Osteoblast (primary cell): ENCODE measurements around the gene ZNF750. TPM values are rescaled to one million over a fixed set of nuclear protein-coding genes. Genes with fewer than 3 reads are reported as not detected.

Experiments used
- DNase-seq: peaks from one replicate; pipeline ENCODE4 v3.0.0; 2011; ENCODE audit warnings: low spot score, mixed read lengths; ENCODE audit not compliant: insufficient read length; ENCODE audit errors: missing footprints
- H2AFZ ChIP-seq: 2 replicates; pipeline ENCODE4 v1.6.0; 2011; ENCODE audit warnings: mild to moderate bottlenecking, low read length
- H3K27ac ChIP-seq: 2 replicates; pipeline ENCODE4 v1.5.1; 2011; ENCODE audit warnings: mild to moderate bottlenecking, low read depth, low read length, moderate library complexity
- H3K27me3 ChIP-seq: 2 replicates; pipeline ENCODE4 v1.6.0; 2012; ENCODE audit warnings: mild to moderate bottlenecking, control low read depth, inconsistent platforms, low read length, moderate library complexity; ENCODE audit not compliant: insufficient read depth
- H3K36me3 ChIP-seq: 2 replicates; pipeline ENCODE4 v1.5.1; 2011; ENCODE audit warnings: mild to moderate bottlenecking, low read length, control low read depth, moderate library complexity; ENCODE audit not compliant: insufficient read depth
- H3K4me1 ChIP-seq: 2 replicates; pipeline ENCODE4 v1.5.1; 2011; ENCODE audit warnings: mild to moderate bottlenecking, low read length, control low read depth, moderate library complexity; ENCODE audit not compliant: insufficient read depth
- H3K4me2 ChIP-seq: 2 replicates; pipeline ENCODE4 v1.6.0; 2011; ENCODE audit warnings: mild to moderate bottlenecking, low read length; ENCODE audit not compliant: insufficient read depth
- H3K4me3 ChIP-seq: fragments of 200-600 bp; sonication (generic); 3 replicates; pipeline ENCODE4 v1.5.1; 2012; ENCODE audit warnings: mild to moderate bottlenecking, low read length, inconsistent platforms; ENCODE audit not compliant: insufficient read depth
- H3K79me2 ChIP-seq: 2 replicates; pipeline ENCODE4 v1.6.0; 2012; ENCODE audit warnings: mild to moderate bottlenecking, low read length, control low read depth, inconsistent platforms; ENCODE audit not compliant: insufficient read depth
- H3K9me3 ChIP-seq: 2 replicates; pipeline ENCODE4 v1.5.1; 2011; ENCODE audit warnings: low read depth, low read length, control low read depth
- H4K20me1 ChIP-seq: 2 replicates; pipeline ENCODE4 v1.6.0; 2012; ENCODE audit warnings: mild to moderate bottlenecking, low read length, control low read depth; ENCODE audit not compliant: insufficient read depth
- total RNA-seq: library from RNA; depleted of rRNA; stranded (reverse); fragments of >200 nt; gene quantifications from 2 replicates; pipeline ENCODE4 v1.2.3, GENCODE V29; 2012
- TF ChIP-seq, protein P1 (sequence below): IDR thresholded peaks from 2 replicates; pipeline ENCODE4 v1.5.1; 2011; ENCODE audit warnings: mild to moderate bottlenecking, low read depth, low read length, moderate library complexity; ENCODE audit errors: extremely low read depth

The ZNF750 gene
- total RNA-seq, 1 donor, result not detected

DNA sequence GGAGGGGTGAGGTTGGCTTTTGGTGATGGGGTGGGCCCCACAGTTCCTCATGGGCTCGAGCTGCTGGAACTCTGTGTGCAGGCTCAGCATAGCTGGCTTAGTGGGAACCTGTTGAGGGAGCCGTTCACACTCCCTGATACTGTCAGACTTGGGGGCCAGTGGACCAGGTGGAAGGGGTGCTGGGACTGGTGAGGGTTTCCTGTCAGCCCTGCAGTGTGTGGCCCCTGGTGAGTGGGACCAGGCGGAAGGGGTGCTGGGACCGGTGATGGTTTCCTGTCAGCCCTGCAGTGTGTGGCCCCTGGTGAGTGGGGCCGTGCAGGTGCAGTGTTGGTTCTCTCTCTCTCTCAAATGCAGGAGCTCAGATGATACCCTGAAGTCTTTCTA, 45.1 kb upstream of the ZNF750 start:
- Histone ChIP-seq H3K27ac (no peak overlapping the region), H3K9me3 (no peaks in the 10 kb centered on the region), H3K27me3 (no peaks in the 10 kb centered on the region), H3K4me1 (peaks cover 6% of the 10 kb centered on the region), H4K20me1 (no peaks in the 10 kb centered on the region), H3K4me2 (no peak overlapping the region), H3K36me3 (no peaks in the 10 kb centered on the region), H3K79me2 (peaks cover 18% of the 10 kb centered on the region), H2AFZ (no peak overlapping the region), H3K4me3 (no peak overlapping the region)
- TF ChIP-seq, protein P1, sequence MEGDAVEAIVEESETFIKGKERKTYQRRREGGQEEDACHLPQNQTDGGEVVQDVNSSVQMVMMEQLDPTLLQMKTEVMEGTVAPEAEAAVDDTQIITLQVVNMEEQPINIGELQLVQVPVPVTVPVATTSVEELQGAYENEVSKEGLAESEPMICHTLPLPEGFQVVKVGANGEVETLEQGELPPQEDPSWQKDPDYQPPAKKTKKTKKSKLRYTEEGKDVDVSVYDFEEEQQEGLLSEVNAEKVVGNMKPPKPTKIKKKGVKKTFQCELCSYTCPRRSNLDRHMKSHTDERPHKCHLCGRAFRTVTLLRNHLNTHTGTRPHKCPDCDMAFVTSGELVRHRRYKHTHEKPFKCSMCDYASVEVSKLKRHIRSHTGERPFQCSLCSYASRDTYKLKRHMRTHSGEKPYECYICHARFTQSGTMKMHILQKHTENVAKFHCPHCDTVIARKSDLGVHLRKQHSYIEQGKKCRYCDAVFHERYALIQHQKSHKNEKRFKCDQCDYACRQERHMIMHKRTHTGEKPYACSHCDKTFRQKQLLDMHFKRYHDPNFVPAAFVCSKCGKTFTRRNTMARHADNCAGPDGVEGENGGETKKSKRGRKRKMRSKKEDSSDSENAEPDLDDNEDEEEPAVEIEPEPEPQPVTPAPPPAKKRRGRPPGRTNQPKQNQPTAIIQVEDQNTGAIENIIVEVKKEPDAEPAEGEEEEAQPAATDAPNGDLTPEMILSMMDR, result no peak
- DNase-seq, result no peak

DNA sequence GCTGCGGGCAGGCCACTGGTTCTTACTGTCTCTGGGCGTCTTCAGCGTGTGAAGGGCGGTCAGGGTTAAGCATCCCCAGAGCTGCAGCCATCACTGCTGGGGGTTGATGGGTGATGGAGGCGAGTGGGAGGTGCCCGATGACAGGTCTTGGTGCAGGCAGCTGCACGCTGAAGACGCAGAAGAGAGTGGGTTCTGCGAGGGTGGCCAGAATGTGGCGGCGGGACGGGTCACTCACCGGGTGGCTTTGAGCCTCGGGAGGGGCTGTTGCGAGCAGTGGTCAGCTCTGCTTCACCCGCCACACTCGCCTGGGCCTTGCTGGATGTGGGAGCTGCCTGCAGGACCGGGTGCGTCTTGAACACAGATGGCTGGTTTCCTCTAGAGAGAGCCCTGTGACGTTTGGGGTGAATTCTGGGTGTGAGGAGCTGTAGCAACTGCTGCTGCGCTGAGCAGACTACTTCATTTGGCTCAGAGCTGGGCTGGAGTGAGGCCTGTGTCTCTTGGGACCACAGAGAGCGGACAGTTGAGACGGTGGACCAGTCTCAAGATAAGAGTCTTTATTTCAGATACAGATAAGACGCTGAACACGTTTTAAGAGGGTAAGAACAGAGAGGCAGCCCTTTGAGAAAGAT, 44.6 kb upstream of the ZNF750 start:
- Histone ChIP-seq H2AFZ (no peak overlapping the region), H3K4me2 (no peak overlapping the region), H4K20me1 (no peaks in the 10 kb centered on the region), H3K9me3 (no peaks in the 10 kb centered on the region), H3K27me3 (no peaks in the 10 kb centered on the region), H3K4me1 (peaks cover 6% of the 10 kb centered on the region), H3K4me3 (no peak overlapping the region), H3K27ac (no peak overlapping the region), H3K79me2 (peaks cover 19% of the 10 kb centered on the region), H3K36me3 (no peaks in the 10 kb centered on the region)
- TF ChIP-seq, protein P1, result no peak
- DNase-seq, result no peak

DNA sequence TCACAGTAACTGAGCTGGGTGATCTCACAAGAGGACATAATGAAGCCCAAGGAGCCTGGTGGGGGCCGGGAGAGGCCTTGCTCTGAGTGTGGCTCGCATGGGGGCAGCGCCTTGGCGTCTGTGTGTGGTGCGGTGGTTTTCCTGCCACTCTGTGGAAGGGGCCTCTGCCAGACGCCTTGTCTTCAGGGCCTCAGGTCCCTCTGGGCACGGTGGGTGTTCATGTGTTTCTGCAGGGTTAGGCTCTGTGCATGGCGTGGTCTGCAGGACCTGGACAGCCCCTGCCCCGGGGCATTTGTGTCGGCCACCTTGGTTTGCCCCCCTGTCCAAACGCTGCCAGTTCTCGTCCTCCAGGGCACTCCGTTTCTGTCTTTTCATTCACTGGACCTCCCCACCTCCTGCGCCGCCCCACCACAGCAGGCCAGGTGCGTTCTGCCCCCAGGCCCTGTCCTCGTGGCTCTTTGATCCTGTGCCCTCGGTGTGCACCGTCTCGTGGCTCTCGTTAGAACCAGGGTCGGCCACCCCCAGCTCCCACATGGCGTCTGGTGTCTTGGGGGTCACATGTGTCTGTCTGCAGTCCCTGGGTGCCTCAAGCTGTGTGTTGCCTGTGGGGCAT, 43.7 kb upstream of the ZNF750 start:
- TF ChIP-seq, protein P1, result no peak
- Histone ChIP-seq H3K27me3 (no peaks in the 10 kb centered on the region), H3K9me3 (no peaks in the 10 kb centered on the region), H3K36me3 (no peaks in the 10 kb centered on the region), H3K27ac (no peak overlapping the region), H3K79me2 (peaks cover 24% of the 10 kb centered on the region), H3K4me3 (no peak overlapping the region), H3K4me1 (peaks cover 6% of the 10 kb centered on the region), H2AFZ (no peak overlapping the region), H3K4me2 (no peak overlapping the region), H4K20me1 (peaks cover 2% of the 10 kb centered on the region)
- DNase-seq, result no peak

DNA sequence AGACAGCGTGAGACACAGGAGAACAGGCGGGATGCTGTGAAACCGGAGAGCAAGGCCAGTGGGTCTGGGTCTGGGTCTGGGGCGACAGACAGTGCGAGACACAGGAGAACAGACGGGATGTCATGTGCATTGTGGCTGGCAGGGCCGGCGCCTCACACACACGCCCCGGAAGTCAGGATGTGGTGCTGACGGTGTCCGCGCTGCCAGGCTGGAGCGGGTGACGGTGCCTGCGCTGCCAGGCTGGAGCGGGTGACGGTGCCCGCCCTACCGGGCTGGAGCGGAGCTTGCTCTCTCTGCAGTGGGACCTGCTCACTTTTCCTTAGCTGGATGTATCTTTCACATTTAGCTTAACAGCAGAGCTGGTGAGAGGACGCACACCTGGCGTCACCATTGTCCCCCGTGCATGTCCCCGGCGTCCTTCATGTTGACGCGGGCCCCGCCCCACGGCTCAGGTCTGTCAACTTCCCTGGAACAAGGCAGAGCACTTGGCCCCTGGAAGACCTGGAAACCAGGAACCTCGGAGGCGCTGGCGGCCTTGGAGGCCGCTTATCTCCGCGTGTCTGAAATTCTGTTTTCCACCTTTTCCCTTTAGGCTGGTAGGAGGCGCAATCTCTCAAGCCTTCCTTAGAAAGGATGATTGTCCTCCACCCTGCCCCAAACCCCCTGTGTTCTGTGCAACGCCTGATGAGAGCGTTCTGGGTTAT, 43.0 kb upstream of the ZNF750 start:
- TF ChIP-seq, protein P1, result no peak
- no peak for DNase-seq
- Histone ChIP-seq H4K20me1 (peaks cover 3% of the 10 kb centered on the region), H3K36me3 (no peaks in the 10 kb centered on the region), H3K4me2 (no peak overlapping the region), H2AFZ (no peak overlapping the region), H3K4me1 (peaks cover 6% of the 10 kb centered on the region), H3K4me3 (no peak overlapping the region), H3K79me2 (peaks cover 28% of the 10 kb centered on the region), H3K27me3 (no peaks in the 10 kb centered on the region), H3K9me3 (no peaks in the 10 kb centered on the region), H3K27ac (no peak overlapping the region)
